Non-pigmented ciliary epithelial cell (primary cell): ENCODE results near the gene ADM2.

ENCODE experiments used
- DNase-seq: peaks from one replicate; pipeline ENCODE4 v3.0.0-alpha.2; 2010; ENCODE audit warnings: low read depth

ADM2 gene

GRCh38 chr22:50467773-50468440 is 13.4 kb upstream of the ADM2 start:
- DNase-seq, result no peak

- no peak for DNase-seq
These were observed 12.7 kb upstream of the ADM2 start for GRCh38 chr22:50468626-50469025.

- DNase-seq, result no peak
These were observed 11.7 kb upstream of the ADM2 start for GRCh38 chr22:50469377-50470305.

- no peak for DNase-seq
These were observed 10.9 kb upstream of the ADM2 start for GRCh38 chr22:50470491-50470890.

- DNase-seq, result no peak
These were observed 10.0 kb upstream of the ADM2 start for GRCh38 chr22:50471197-50471847.

GRCh38 chr22:50471962-50472361 is 9.4 kb upstream of the ADM2 start:
- no peak for DNase-seq

GRCh38 chr22:50473088-50473487 is 8.3 kb upstream of the ADM2 start:
- no peak for DNase-seq

DNA sequence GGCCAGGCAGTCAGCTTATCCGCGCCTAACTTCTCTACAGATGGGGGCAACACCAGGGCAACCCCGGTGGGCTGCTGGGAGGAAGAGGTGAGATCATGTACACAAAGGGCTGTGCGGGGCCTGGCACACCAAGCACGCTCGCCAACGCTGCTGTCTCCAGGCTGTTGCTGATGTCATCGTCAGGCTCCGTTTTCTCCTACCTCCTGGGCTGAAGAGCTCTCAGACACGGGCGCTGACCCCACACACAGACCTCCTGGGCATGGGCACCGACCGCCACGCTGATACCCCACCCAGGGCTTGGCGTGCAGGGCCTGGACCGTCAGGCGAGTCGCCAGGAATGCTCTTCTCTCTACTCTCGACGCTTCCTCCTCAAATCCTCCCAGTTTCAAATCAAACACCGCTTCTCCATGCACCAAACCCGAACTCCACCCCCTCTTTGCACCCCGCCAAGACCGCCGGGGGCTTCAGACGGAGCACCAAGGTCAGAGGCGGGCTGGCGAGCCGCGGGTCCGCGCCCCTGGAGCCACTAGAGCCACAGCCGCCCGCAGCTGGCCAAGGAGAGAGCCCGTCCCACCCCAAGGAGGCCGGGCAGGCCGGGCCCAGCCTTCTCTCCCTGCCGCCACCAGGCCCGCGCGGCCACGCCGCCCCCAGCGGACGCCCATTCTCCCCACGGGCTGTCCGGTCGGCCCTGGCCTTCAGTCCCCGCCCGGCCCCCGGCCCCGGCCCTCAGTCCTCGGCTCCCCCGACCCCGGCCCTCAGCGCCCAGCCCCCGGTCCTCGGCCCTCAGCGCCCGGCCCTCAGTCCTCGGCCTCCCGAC is 7.3 kb upstream of the ADM2 start:
- DNase-seq, result peak; percentile 13

- peak; percentile 40 for DNase-seq
These were observed 6.4 kb upstream of the ADM2 start, which contains the start of gene SBF1 for GRCh38 chr22:50474710-50475651. TSS of gene SBF1 (minus strand) at chr22:50475035. CDS start at chr22:50474840, 195 bp downstream.

GRCh38 chr22:50475652-50476002 is 5.7 kb upstream of the ADM2 start:
- no peak for DNase-seq

- no peak for DNase-seq
These were observed 4.5 kb upstream of the ADM2 start for GRCh38 chr22:50476868-50477267.

- DNase-seq, result no peak
These were observed 3.4 kb upstream of the ADM2 start for GRCh38 chr22:50477923-50478322.

DNA sequence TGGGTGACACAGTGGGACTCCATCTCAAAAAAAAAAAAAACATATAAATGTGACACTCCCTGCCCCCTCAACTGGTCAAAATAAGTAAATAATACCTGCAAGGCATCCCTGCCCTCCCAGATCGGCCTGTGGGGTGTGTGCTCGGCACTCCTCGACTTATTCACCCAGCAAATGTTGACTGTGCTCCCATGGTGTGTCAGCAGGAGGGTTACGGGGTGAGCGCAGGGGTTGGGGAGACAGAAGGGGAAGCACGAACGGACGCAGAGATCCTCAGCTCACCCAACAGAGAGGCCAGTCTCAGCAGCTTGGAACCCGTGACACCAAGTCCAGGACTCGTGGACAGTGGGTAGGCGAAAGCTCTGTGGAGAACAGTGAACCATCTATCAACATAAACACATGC is 1.6 kb upstream of the ADM2 start:
- no peak for DNase-seq

DNA sequence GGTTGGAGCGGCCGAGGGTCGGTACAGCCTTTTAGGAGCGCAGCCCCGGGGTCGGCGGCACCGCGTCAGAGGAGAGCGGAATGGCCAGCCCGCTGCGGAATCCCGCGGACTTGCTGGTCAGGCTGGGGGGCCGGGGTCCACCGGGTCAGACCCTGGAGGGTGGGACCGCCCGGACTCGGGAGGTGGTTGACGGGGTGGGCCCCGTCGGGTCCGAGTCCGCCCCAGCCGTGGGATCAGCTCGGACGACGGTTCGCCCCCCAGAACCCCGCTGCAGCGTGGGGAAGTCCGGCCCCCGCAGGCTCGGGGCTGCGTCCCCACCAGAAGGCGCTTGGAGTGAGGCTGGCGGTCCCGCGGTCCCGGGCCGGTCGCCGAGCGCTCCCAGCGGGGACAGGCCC is 301 bp upstream of the ADM2 start:
- no peak for DNase-seq

- no peak for DNase-seq
These were observed 1.0 kb downstream of the ADM2 start for GRCh38 chr22:50482107-50483074.

DNA sequence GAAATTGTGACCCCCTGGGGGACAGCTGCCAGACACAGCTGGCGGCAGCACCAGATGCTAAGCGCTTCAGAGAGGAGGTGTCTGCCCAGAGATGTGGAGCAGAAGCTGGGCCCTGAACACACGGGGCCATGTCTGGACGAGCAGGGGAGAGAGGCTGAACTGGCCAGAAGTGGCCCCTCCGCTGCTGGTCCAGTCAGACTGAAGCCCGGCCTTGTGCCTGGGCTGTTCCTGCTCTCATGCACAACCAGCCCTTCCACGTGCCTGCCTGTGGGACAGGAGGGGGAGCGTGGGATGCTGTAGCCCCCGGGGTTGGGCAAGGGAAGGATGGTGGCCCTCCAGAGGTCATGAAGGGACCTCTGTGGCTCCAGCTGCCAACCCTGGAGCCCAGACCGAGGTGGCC is 1.8 kb downstream of the ADM2 start:
- DNase-seq, result no peak

DNA sequence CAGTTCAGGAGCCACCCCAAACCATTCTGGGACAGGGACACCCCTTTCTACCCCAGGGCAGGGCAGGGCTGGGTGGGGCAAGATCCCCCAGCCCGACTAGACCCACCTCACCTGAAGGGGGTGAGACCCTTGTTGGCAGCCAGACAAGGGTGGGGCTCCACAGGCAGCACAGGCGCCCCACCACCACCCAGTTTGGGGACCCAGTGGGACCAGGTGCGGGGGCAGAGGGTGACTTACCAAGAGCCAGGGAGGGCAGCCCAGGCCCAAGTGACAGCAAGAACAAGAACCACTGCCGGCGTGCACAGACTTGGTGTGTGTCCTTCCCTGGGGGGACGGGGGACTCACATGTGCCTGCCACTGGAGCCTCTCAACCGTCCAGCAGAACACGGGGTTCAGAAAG is 2.2 kb downstream of the ADM2 start:
- DNase-seq, result no peak

DNA sequence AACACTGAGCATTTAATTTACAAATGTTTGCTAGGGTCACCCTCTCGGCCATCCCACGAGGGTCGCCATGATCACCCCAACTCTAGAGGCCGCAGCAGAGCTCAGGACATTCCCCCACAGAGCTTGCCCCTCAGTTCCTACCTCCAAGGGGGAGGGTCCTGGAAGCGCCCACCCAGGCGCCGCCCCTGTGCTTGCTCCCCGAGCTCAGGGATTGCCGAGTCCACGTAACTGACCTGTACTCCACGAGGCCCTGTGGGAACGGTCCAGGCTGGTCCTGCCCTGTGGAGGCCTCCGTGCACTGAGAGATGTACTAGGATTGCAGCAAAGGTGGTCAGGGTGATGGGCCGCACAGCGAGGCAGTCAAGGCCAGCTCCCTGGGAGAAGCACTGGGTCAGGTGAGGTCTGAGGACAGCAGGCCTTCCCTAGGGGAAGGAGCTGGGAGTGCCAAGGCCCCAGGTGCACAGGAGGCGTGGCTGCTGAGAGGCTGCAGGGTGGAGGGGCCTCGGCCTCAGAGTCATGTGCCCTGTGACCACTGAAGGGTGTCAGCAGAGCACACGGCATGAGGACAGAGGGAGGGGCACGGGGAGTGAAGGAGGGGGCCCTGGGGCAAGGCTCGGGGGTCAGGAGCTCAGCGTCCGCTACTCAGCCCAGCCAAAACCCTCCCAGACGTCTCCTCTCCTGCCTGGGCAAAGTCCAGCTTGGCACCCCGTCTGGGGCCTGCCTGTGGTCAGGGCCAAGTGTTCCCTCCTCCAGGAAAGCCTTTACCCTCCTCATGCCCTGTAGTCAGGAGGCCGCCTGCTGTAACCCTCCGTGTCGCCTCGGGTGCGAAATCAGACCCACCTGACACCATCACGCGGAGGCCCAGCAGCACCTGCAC is 2.9 kb downstream of the ADM2 start:
- no peak for DNase-seq
